ENCODE measurements around the gene LYRM2.

DNA sequence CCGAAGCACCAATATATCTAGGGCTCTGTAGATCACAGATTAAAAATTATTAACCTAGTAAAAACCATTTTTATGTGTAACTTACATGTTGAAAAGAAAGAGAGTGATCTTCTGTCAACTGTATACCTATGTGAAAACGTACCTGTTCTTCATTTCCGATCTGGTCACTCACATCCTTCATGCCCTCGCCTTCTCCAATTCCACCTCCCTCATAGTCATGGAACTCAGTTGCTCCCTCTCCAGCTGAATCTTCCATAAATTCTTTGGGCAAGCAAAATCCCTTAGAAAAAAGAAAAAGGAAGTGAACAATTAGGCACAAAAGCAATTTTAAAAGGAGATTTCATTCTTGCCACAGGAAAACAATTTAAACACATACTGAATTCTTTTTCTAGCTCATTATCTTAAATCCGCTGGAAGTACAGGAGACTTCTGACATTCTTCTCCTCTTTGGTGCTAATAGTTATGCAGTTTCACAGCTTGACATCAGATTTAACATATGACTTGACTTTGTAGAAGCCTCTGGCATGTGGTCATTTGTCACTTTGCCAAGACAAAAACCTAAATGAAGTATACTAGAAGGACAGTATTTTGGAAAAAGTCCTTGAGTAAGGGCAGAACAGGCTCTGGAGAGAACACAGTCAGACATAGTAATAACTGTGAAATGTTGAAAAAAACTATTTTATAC, 29.5 kb upstream of the LYRM2 start:
- TF ChIP-seq SNAI2 (CRISPR knock-in tag; IDR thresholded peaks at IDR 0.05) (no peak), RARB (CRISPR knock-in tag; IDR thresholded peaks at IDR 0.05) (no peak), ISL1 (CRISPR knock-in tag; IDR thresholded peaks at IDR 0.05) (no peak)
- TF ChIP-seq, protein P1, sequence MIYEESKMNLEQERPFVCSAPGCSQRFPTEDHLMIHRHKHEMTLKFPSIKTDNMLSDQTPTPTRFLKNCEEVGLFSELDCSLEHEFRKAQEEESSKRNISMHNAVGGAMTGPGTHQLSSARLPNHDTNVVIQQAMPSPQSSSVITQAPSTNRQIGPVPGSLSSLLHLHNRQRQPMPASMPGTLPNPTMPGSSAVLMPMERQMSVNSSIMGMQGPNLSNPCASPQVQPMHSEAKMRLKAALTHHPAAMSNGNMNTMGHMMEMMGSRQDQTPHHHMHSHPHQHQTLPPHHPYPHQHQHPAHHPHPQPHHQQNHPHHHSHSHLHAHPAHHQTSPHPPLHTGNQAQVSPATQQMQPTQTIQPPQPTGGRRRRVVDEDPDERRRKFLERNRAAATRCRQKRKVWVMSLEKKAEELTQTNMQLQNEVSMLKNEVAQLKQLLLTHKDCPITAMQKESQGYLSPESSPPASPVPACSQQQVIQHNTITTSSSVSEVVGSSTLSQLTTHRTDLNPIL (CRISPR knock-in tag; IDR thresholded peaks at IDR 0.05; ENCODE audit: low read depth) = no peak
- TF ChIP-seq, protein P2, sequence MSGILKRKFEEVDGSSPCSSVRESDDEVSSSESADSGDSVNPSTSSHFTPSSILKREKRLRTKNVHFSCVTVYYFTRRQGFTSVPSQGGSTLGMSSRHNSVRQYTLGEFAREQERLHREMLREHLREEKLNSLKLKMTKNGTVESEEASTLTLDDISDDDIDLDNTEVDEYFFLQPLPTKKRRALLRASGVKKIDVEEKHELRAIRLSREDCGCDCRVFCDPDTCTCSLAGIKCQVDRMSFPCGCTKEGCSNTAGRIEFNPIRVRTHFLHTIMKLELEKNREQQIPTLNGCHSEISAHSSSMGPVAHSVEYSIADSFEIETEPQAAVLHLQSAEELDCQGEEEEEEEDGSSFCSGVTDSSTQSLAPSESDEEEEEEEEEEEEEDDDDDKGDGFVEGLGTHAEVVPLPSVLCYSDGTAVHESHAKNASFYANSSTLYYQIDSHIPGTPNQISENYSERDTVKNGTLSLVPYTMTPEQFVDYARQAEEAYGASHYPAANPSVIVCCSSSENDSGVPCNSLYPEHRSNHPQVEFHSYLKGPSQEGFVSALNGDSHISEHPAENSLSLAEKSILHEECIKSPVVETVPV (CRISPR knock-in tag; IDR thresholded peaks at IDR 0.05) = no peak

Data from SK-N-SH treated with all-trans-retinoic acid at 6 μM for 48 hours (cell line).